SK-N-SH treated with all-trans-retinoic acid at 6 μM for 48 hours (cell line): ENCODE data around the gene STXBP1.

Experiments
- ATAC-seq: fragments of 200-7000 bp; cut with Tn5 transposase; 3 replicates; pipeline ENCODE4 v1.9.1; 2020; ENCODE audit warnings: mild to moderate bottlenecking, moderate library complexity
- ARNTL ChIP-seq: fragments of 450-650 bp; formaldehyde crosslinking; IDR thresholded peaks from 2 replicates; pipeline ENCODE4 v1.5.0; 2020; ENCODE audit warnings: low read depth, mild to moderate bottlenecking, moderate library complexity, borderline replicate concordance
- BACH2 ChIP-seq: fragments of 250-450 bp; sonication (Bioruptor Pico); IDR thresholded peaks from 2 replicates; pipeline ENCODE4 v1.9.0; 2021; ENCODE audit warnings: mild to moderate bottlenecking, borderline replicate concordance
- CSDC2 ChIP-seq: fragments of 250-450 bp; sonication (Bioruptor Pico); IDR thresholded peaks from 2 replicates; pipeline ENCODE4 v1.5.0; 2020; ENCODE audit warnings: mild to moderate bottlenecking, moderate library complexity
- ESRRG ChIP-seq: fragments of 250-450 bp; sonication (Bioruptor Pico); IDR thresholded peaks from 2 replicates; pipeline ENCODE4 v1.6.1; 2021; ENCODE audit warnings: mild to moderate bottlenecking
- GLIS3 ChIP-seq: fragments of 250-450 bp; sonication (Bioruptor Pico); IDR thresholded peaks from 2 replicates; pipeline ENCODE4 v1.5.0; 2020; ENCODE audit warnings: mild to moderate bottlenecking, moderate library complexity
- ISL1 ChIP-seq: fragments of 250-450 bp; sonication (Bioruptor Pico); IDR thresholded peaks from 2 replicates; pipeline ENCODE4 v2.1.2; 2022; ENCODE audit warnings: mild to moderate bottlenecking, moderate library complexity
- OSR1 ChIP-seq: fragments of 250-450 bp; sonication (Bioruptor Pico); IDR thresholded peaks from 2 replicates; pipeline ENCODE4 v1.8.0; 2022; ENCODE audit warnings: moderate library complexity, mild to moderate bottlenecking, inconsistent platforms
- PPARA ChIP-seq: fragments of 250-450 bp; sonication (Bioruptor Pico); IDR thresholded peaks from 2 replicates; pipeline ENCODE4 v1.5.0; 2020; ENCODE audit warnings: mild to moderate bottlenecking, borderline replicate concordance
- RARB ChIP-seq: fragments of 250-450 bp; sonication (Bioruptor Pico); IDR thresholded peaks from 2 replicates; pipeline ENCODE4 v1.8.0; 2021; ENCODE audit warnings: mild to moderate bottlenecking, moderate library complexity
- SNAI2 ChIP-seq: fragments of 250-450 bp; sonication (Bioruptor Pico); IDR thresholded peaks from 2 replicates; pipeline ENCODE4 v1.5.0; 2020; ENCODE audit warnings: mild to moderate bottlenecking, moderate library complexity
- TCF4 ChIP-seq: fragments of 250-450 bp; sonication (Bioruptor Pico); IDR thresholded peaks from 2 replicates; pipeline ENCODE4 v1.8.0; 2021; ENCODE audit warnings: mild to moderate bottlenecking, moderate library complexity, borderline replicate concordance
- TOX ChIP-seq: fragments of 250-450 bp; sonication (Bioruptor Pico); IDR thresholded peaks from 2 replicates; pipeline ENCODE4 v1.8.0; 2021; ENCODE audit warnings: mild to moderate bottlenecking, moderate library complexity, borderline replicate concordance
- ZC3H10 ChIP-seq: fragments of 250-450 bp; sonication (Bioruptor Pico); IDR thresholded peaks from 2 replicates; pipeline ENCODE4 v1.5.1; 2021; ENCODE audit warnings: mild to moderate bottlenecking, moderate library complexity
- ZFP3 ChIP-seq: fragments of 250-450 bp; sonication (Bioruptor Pico); IDR thresholded peaks from 2 replicates; pipeline ENCODE4 v1.5.0; 2020; ENCODE audit warnings: mild to moderate bottlenecking, moderate library complexity
- ZFP30 ChIP-seq: fragments of 450-650 bp; formaldehyde crosslinking; IDR thresholded peaks from 2 replicates; pipeline ENCODE4 v1.5.0; 2022; ENCODE audit warnings: mild to moderate bottlenecking, moderate library complexity
- ZNF565 ChIP-seq: fragments of 450-650 bp; formaldehyde crosslinking; conservative IDR thresholded peaks from 2 replicates; pipeline ENCODE4 v1.5.0; 2020; ENCODE audit warnings: low read depth, mild to moderate bottlenecking, moderate library complexity
- ZNF70 ChIP-seq: fragments of 450-650 bp; formaldehyde crosslinking; IDR thresholded peaks from 2 replicates; pipeline ENCODE4 v1.5.0; 2020; ENCODE audit warnings: mild to moderate bottlenecking, moderate library complexity
- ZNF8 ChIP-seq: fragments of 450-650 bp; formaldehyde crosslinking; IDR thresholded peaks from 2 replicates; pipeline ENCODE4 v1.5.0; 2020; ENCODE audit warnings: mild to moderate bottlenecking, moderate library complexity
- TF ChIP-seq, protein P1 (sequence below): fragments of 250-450 bp; sonication (Bioruptor Pico); IDR thresholded peaks from 2 replicates; pipeline ENCODE4 v1.8.0; 2020; ENCODE audit warnings: mild to moderate bottlenecking, moderate library complexity, borderline replicate concordance
- TF ChIP-seq, protein P2 (sequence below): fragments of 250-450 bp; sonication (Bioruptor Pico); IDR thresholded peaks from 2 replicates; pipeline ENCODE4 v1.5.1; 2020; ENCODE audit warnings: low read depth, mild to moderate bottlenecking, moderate library complexity
- TF ChIP-seq, protein P3 (sequence below): fragments of 250-450 bp; sonication (Bioruptor Pico); IDR thresholded peaks from 2 replicates; pipeline ENCODE4 v1.8.0; 2021; ENCODE audit warnings: low read depth, mild to moderate bottlenecking, moderate library complexity, borderline replicate concordance
- TF ChIP-seq, protein P4 (sequence below): fragments of 250-450 bp; sonication (Bioruptor Pico); IDR thresholded peaks from 2 replicates; pipeline ENCODE4 v1.5.1; 2021; ENCODE audit warnings: mild to moderate bottlenecking, moderate library complexity

Gene STXBP1

DNA sequence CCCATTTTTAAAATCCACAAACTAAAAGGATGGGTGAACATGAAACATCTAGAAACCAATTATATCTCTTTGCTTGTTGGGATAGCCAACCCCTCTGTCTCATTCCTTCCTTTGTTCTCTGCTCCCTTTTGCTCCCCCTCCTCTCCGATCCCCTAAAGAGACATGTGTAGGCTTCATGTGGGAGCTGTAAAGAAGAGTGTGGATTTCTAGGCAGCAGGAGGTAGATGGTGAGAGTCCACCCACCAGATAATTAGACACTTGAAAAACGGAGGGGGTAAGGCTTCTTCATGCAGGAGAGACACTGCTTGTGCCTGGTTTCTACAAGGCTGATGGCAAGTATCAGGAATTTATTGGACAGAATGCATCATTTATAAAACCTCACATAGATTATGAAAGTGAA is 67.4 kb downstream of the STXBP1 start:
- TF ChIP-seq ARNTL = no peak
- no peak for TF ChIP-seq TCF4
- TF ChIP-seq ZNF8 = no peak
- no peak for TF ChIP-seq PPARA (CRISPR knock-in tag)
- ATAC-seq = no peak

DNA sequence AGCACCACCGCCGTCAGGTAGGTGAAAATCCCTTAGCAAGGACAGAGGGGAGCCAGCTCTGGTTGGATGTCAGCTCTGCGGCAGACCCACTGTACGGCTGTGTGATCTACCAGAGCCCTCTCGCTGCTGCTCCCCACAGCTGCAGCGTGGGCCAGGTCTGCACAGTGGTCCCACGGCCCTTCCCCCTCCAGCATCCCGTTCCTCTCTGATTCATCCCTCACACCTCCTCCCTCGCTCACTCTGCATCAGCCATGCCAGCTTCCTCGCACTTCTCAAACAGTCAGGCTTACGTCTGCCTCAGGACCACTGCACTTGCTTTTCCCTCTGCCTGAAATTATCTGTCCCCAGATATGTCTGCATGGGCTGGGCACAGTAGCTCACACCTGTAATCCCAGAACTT is 68.1 kb downstream of the STXBP1 start:
- ATAC-seq = no peak

DNA sequence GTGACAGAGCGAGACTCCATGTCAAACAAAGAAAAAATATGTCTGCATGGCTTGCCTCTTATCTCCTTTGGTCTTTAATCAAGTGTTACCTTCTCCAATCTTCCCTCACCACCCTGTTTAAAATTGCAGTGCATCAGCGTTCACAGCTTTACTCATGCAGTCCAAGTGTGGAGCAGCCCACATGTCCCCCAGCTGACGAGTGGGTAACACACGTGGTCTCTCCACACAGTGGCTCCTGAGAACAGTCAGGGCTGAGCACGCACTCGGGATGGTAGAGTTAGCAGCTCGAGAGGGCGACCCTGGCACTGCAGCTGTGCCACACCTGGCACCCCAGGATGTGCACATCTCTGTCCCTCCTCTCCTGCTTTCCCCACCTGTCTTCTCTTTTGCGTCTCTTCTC is 68.8 kb downstream of the STXBP1 start:
- TF ChIP-seq RARB = no peak
- TF ChIP-seq, protein P1, sequence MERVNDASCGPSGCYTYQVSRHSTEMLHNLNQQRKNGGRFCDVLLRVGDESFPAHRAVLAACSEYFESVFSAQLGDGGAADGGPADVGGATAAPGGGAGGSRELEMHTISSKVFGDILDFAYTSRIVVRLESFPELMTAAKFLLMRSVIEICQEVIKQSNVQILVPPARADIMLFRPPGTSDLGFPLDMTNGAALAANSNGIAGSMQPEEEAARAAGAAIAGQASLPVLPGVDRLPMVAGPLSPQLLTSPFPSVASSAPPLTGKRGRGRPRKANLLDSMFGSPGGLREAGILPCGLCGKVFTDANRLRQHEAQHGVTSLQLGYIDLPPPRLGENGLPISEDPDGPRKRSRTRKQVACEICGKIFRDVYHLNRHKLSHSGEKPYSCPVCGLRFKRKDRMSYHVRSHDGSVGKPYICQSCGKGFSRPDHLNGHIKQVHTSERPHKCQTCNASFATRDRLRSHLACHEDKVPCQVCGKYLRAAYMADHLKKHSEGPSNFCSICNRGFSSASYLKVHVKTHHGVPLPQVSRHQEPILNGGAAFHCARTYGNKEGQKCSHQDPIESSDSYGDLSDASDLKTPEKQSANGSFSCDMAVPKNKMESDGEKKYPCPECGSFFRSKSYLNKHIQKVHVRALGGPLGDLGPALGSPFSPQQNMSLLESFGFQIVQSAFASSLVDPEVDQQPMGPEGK (CRISPR knock-in tag) = no peak
- no peak for ATAC-seq

More for the DNA sequence above, 68.1 kb downstream of the STXBP1 start:
- TF ChIP-seq TCF4 = no peak
- TF ChIP-seq ZNF565 (CRISPR knock-in tag) = no peak
- no peak for TF ChIP-seq ZC3H10 (CRISPR knock-in tag)
- no peak for TF ChIP-seq ZFP3 (CRISPR knock-in tag)
- no peak for TF ChIP-seq TOX (CRISPR knock-in tag)
- TF ChIP-seq, protein P2, sequence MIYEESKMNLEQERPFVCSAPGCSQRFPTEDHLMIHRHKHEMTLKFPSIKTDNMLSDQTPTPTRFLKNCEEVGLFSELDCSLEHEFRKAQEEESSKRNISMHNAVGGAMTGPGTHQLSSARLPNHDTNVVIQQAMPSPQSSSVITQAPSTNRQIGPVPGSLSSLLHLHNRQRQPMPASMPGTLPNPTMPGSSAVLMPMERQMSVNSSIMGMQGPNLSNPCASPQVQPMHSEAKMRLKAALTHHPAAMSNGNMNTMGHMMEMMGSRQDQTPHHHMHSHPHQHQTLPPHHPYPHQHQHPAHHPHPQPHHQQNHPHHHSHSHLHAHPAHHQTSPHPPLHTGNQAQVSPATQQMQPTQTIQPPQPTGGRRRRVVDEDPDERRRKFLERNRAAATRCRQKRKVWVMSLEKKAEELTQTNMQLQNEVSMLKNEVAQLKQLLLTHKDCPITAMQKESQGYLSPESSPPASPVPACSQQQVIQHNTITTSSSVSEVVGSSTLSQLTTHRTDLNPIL (CRISPR knock-in tag) = no peak
- no peak for TF ChIP-seq SNAI2 (CRISPR knock-in tag)
- TF ChIP-seq BACH2 (CRISPR knock-in tag) = no peak
- TF ChIP-seq OSR1 (CRISPR knock-in tag) = no peak
- no peak for TF ChIP-seq PPARA (CRISPR knock-in tag)
- no peak for TF ChIP-seq GLIS3
- TF ChIP-seq, protein P1 (CRISPR knock-in tag) = no peak
- no peak for TF ChIP-seq ESRRG (CRISPR knock-in tag)
- TF ChIP-seq ZNF8 = no peak
- no peak for TF ChIP-seq CSDC2
- TF ChIP-seq, all 23 proteins: peak for 0

DNA sequence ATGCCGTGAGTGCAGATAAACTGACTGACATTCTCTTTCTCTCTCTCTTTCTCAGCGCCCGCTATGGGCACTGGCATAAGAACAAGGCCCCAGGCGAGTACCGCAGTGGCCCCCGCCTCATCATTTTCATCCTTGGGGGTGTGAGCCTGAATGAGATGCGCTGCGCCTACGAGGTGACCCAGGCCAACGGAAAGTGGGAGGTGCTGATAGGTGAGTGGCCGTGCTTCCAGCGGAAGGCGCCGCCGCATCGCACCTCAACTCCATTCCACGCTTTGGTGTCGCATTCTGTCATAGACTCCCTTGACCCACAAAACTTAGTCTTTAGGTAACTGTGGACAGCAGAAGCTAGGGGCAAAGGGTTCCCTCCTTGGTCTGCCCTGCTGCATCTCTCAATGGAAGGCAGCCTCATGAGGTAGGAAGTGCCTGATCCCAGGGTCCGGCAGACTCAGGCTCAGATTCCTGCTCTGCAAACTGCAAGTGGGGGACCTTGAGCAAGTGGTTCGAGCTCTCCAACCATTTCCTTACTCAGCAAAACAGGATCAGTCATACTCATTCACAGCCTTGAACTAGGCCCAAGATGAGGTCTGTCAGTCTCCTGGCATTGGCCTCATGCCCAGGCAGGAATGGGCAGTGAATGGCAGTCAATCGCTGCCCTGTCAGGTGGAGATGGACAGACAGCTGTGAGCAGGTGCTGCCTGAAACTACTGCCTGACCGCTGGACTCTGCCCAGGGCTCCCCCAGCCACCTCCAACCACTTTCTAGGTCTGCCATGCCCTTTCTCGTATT is 70.5 kb downstream of the STXBP1 start:
- ATAC-seq = no peak
- TF ChIP-seq, protein P3, sequence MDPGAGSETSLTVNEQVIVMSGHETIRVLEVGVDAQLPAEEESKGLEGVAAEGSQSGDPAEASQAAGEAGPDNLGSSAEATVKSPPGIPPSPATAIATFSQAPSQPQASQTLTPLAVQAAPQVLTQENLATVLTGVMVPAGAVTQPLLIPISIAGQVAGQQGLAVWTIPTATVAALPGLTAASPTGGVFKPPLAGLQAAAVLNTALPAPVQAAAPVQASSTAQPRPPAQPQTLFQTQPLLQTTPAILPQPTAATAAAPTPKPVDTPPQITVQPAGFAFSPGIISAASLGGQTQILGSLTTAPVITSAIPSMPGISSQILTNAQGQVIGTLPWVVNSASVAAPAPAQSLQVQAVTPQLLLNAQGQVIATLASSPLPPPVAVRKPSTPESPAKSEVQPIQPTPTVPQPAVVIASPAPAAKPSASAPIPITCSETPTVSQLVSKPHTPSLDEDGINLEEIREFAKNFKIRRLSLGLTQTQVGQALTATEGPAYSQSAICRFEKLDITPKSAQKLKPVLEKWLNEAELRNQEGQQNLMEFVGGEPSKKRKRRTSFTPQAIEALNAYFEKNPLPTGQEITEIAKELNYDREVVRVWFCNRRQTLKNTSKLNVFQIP (CRISPR knock-in tag) = no peak
- TF ChIP-seq ZNF565 (CRISPR knock-in tag) (no peak), OSR1 (CRISPR knock-in tag) (no peak), ISL1 (CRISPR knock-in tag) (no peak), RARB (no peak), GLIS3 (no peak), ZNF70 (no peak), ZFP30 (CRISPR knock-in tag) (no peak)
- TF ChIP-seq, protein P4, sequence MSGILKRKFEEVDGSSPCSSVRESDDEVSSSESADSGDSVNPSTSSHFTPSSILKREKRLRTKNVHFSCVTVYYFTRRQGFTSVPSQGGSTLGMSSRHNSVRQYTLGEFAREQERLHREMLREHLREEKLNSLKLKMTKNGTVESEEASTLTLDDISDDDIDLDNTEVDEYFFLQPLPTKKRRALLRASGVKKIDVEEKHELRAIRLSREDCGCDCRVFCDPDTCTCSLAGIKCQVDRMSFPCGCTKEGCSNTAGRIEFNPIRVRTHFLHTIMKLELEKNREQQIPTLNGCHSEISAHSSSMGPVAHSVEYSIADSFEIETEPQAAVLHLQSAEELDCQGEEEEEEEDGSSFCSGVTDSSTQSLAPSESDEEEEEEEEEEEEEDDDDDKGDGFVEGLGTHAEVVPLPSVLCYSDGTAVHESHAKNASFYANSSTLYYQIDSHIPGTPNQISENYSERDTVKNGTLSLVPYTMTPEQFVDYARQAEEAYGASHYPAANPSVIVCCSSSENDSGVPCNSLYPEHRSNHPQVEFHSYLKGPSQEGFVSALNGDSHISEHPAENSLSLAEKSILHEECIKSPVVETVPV = no peak
- TF ChIP-seq, protein P2 (CRISPR knock-in tag) = no peak
- TF ChIP-seq, protein P1 (CRISPR knock-in tag) = no peak
